Ureter (tissue), 1 donor: ENCODE measurements around the gene AGAP1. TPM values are rescaled to one million over a fixed set of nuclear protein-coding genes. Genes with fewer than 3 reads are reported as not detected.

Experiments
- DNase-seq: peaks from one replicate; pipeline ENCODE4 v3.0.0-alpha.2; 2020; ENCODE audit warnings: low spot score
- total RNA-seq: library from RNA; stranded (reverse); gene quantifications from one replicate; pipeline ENCODE4 v1.2.4, GENCODE V29; 2023
- donor health status: DM: yes; HTN: yes; CAD: no.

AGAP1 gene
- total RNA-seq, 1 donor from 2014 or later, result 43.2 TPM

GRCh38 chr2:235710933-235711332, 217.1 kb downstream of the AGAP1 start:
- DNase-seq, result no peak

GRCh38 chr2:235711527-235711926, 217.7 kb downstream of the AGAP1 start:
- no peak for DNase-seq

GRCh38 chr2:235712176-235712575, 218.3 kb downstream of the AGAP1 start:
- no peak for DNase-seq

GRCh38 chr2:235713189-235713588, 219.3 kb downstream of the AGAP1 start:
- no peak for DNase-seq

GRCh38 chr2:235715601-235716000, 221.8 kb downstream of the AGAP1 start:
- DNase-seq, result no peak

GRCh38 chr2:235716875-235717496, 223.1 kb downstream of the AGAP1 start:
- no peak for DNase-seq

- no peak for DNase-seq
These were observed 225.5 kb downstream of the AGAP1 start for GRCh38 chr2:235719146-235719942.

- no peak for DNase-seq
These were observed 227.8 kb downstream of the AGAP1 start for GRCh38 chr2:235721625-235722024.

GRCh38 chr2:235722869-235723268, 229.0 kb downstream of the AGAP1 start:
- DNase-seq, result no peak

GRCh38 chr2:235723371-235723770, 229.5 kb downstream of the AGAP1 start:
- DNase-seq, result no peak

- DNase-seq, result no peak
These were observed 230.1 kb downstream of the AGAP1 start for GRCh38 chr2:235723811-235724465.

- no peak for DNase-seq
These were observed 231.2 kb downstream of the AGAP1 start for GRCh38 chr2:235725016-235725489.

GRCh38 chr2:235725841-235726240, 232.0 kb downstream of the AGAP1 start:
- DNase-seq, result no peak

GRCh38 chr2:235726554-235726953, 232.7 kb downstream of the AGAP1 start:
- DNase-seq, result no peak

- DNase-seq, result no peak
These were observed 233.3 kb downstream of the AGAP1 start for GRCh38 chr2:235727174-235727573.

- DNase-seq, result no peak
These were observed 234.3 kb downstream of the AGAP1 start for GRCh38 chr2:235727891-235728799.

GRCh38 chr2:235728800-235729556, 235.1 kb downstream of the AGAP1 start:
- DNase-seq, result no peak

- DNase-seq, result no peak
These were observed 235.7 kb downstream of the AGAP1 start for GRCh38 chr2:235729557-235729947.

GRCh38 chr2:235730115-235730514, 236.3 kb downstream of the AGAP1 start:
- no peak for DNase-seq

GRCh38 chr2:235733761-235734160, 239.9 kb downstream of the AGAP1 start:
- no peak for DNase-seq

- no peak for DNase-seq
These were observed 240.3 kb downstream of the AGAP1 start for GRCh38 chr2:235734168-235734567.
